GM23338 (cell line): ENCODE data around the gene ST3GAL6. TPM values are rescaled to one million over a fixed set of nuclear protein-coding genes. Genes with fewer than 3 reads are reported as not detected.

Experiments used
- ATAC-seq: fragments of 200-7000 bp; cut with Tn5 transposase; 3 replicates; pipeline ENCODE4 v1.9.1; 2020
- DNase-seq: peaks from one replicate; pipeline ENCODE4 v3.0.0-alpha.2; 2015; ENCODE audit warnings: low spot score
- H2AFZ ChIP-seq: fragments of 200-600 bp; sonication (generic); 2 replicates; pipeline ENCODE4 v1.8.0; 2016; ENCODE audit warnings: antibody characterized with exemption, mild to moderate bottlenecking, moderate library complexity
- H3F3A ChIP-seq: fragments of 200-600 bp; sonication (generic); replicated peaks from 2 replicates; pipeline ENCODE4 v1.8.0; 2017; ENCODE audit warnings: antibody characterized with exemption, mixed run types, low read depth
- H3K27ac ChIP-seq: fragments of 200-600 bp; sonication (generic); 2 replicates; pipeline ENCODE4 v1.6.1; 2016; ENCODE audit warnings: low read depth
- H3K27me3 ChIP-seq: fragments of 200-600 bp; sonication (generic); 2 replicates; pipeline ENCODE4 v1.8.0; 2016; ENCODE audit warnings: mild to moderate bottlenecking, mixed run types, moderate library complexity; ENCODE audit not compliant: insufficient read depth
- H3K36me3 ChIP-seq: fragments of 200-600 bp; sonication (generic); 2 replicates; pipeline ENCODE4 v1.8.0; 2016; ENCODE audit warnings: mild to moderate bottlenecking; ENCODE audit not compliant: insufficient read depth
- H3K4me1 ChIP-seq: fragments of 200-600 bp; sonication (generic); 2 replicates; pipeline ENCODE4 v1.8.0; 2016; ENCODE audit warnings: mild to moderate bottlenecking, moderate library complexity; ENCODE audit not compliant: insufficient read depth
- H3K4me2 ChIP-seq: fragments of 200-600 bp; sonication (generic); 2 replicates; pipeline ENCODE4 v1.7.1; 2017; ENCODE audit warnings: mixed run types
- H3K4me3 ChIP-seq: fragments of 200-600 bp; sonication (generic); 2 replicates; pipeline ENCODE4 v1.6.1; 2016; ENCODE audit warnings: mixed run types
- H3K79me2 ChIP-seq: fragments of 200-600 bp; sonication (generic); replicated peaks from 2 replicates; pipeline ENCODE4 v1.8.0; 2017; ENCODE audit warnings: mild to moderate bottlenecking; ENCODE audit not compliant: insufficient read depth
- H3K9me2 ChIP-seq: fragments of 200-600 bp; sonication (generic); 2 replicates; pipeline ENCODE4 v1.8.0; 2017; ENCODE audit not compliant: insufficient read depth
- H4K20me1 ChIP-seq: fragments of 200-600 bp; sonication (generic); replicated peaks from 2 replicates; pipeline ENCODE4 v1.8.0; 2017; ENCODE audit warnings: mild to moderate bottlenecking; ENCODE audit not compliant: insufficient read depth
- H3K27ac Mint-ChIP-seq: 2 replicates; pipeline ENCODE4 v1.8.0; 2020; ENCODE audit warnings: inconsistent platforms, mild to moderate bottlenecking, moderate library complexity, mixed read lengths
- H3K27me3 Mint-ChIP-seq: 3 replicates; pipeline ENCODE4 v1.8.0; 2022; ENCODE audit warnings: low read depth, mild to moderate bottlenecking, moderate library complexity, mixed read lengths, inconsistent platforms; ENCODE audit not compliant: insufficient read depth, poor library complexity
- H3K36me3 Mint-ChIP-seq: 3 replicates; pipeline ENCODE4 v1.8.0; 2021; ENCODE audit warnings: low read depth, mild to moderate bottlenecking, inconsistent platforms, moderate library complexity, mixed read lengths
- H3K4me1 Mint-ChIP-seq: 3 replicates; pipeline ENCODE4 v1.8.0; 2020; ENCODE audit warnings: mild to moderate bottlenecking, inconsistent platforms, mixed read lengths
- H3K4me3 Mint-ChIP-seq: 3 replicates; pipeline ENCODE4 v1.8.0; 2021; ENCODE audit warnings: moderate library complexity, mild to moderate bottlenecking, inconsistent platforms, mixed read lengths
- H3K9me3 Mint-ChIP-seq: 3 replicates; pipeline ENCODE4 v1.8.0; 2020; ENCODE audit warnings: moderate library complexity, mild to moderate bottlenecking, inconsistent platforms, mixed read lengths
- CREB1 ChIP-seq: fragments of 250-450 bp; sonication (Bioruptor Pico); IDR thresholded peaks from 2 replicates; pipeline ENCODE4 v1.5.0; 2020; ENCODE audit warnings: low read depth, mild to moderate bottlenecking, moderate library complexity
- ETS1 ChIP-seq: IDR thresholded peaks from 2 replicates; pipeline ENCODE4 v1.6.1; 2016; ENCODE audit warnings: antibody characterized with exemption
- EZH2 ChIP-seq: fragments of 200-600 bp; sonication (generic); IDR thresholded peaks from one replicate; pipeline ENCODE4 v1.8.0; 2017; ENCODE audit warnings: antibody characterized with exemption, mild to moderate bottlenecking, low read depth; ENCODE audit not compliant: unreplicated experiment
- EZH2phosphoT487 ChIP-seq: fragments of 200-600 bp; sonication (generic); IDR thresholded peaks from one replicate; pipeline ENCODE4 v1.8.1; 2018; ENCODE audit warnings: antibody characterized with exemption; ENCODE audit not compliant: unreplicated experiment
- JUNB ChIP-seq: IDR thresholded peaks from one replicate; pipeline ENCODE4 v1.6.1; 2016; ENCODE audit warnings: antibody characterized with exemption; ENCODE audit not compliant: unreplicated experiment
- NANOG ChIP-seq: IDR thresholded peaks from 2 replicates; pipeline ENCODE4 v1.6.1; 2016; ENCODE audit warnings: antibody characterized with exemption, borderline replicate concordance
- POLR2AphosphoS5 ChIP-seq: IDR thresholded peaks from 2 replicates; pipeline ENCODE4 v1.6.1; 2016; ENCODE audit warnings: antibody characterized with exemption, low read depth
- STAT1 ChIP-seq: IDR thresholded peaks from one replicate; pipeline ENCODE4 v1.6.1; 2016; ENCODE audit warnings: antibody characterized with exemption; ENCODE audit not compliant: unreplicated experiment
- ZNF331 ChIP-seq: fragments of 250-450 bp; sonication (Bioruptor Pico); IDR thresholded peaks from 2 replicates; pipeline ENCODE4 v1.5.0; 2020; ENCODE audit warnings: low read depth, mild to moderate bottlenecking, moderate library complexity
- ZNF462 ChIP-seq: fragments of 250-450 bp; sonication (Bioruptor Pico); IDR thresholded peaks from 2 replicates; pipeline ENCODE4 v1.5.0; 2020; ENCODE audit warnings: mild to moderate bottlenecking, moderate library complexity
- polyA plus RNA-seq: library from polyadenylated mRNA; unstranded; fragments of >200 nt; fragmentation: Nextera tagmentation; extraction: Ambion mirVana; gene quantifications from 2 replicates; pipeline ENCODE4 v1.2.1, GENCODE V29; 2016
- total RNA-seq: library from RNA; depleted of rRNA; stranded (reverse); fragments of >200 nt; shearing (Covaris generic); gene quantifications from 2 replicates; pipeline ENCODE4 v1.2.3, GENCODE V29; 2014
- TF ChIP-seq, protein P1 (sequence below): IDR thresholded peaks from one replicate; pipeline ENCODE4 v1.6.1; 2018; ENCODE audit warnings: antibody characterized with exemption; ENCODE audit not compliant: unreplicated experiment
- TF ChIP-seq, protein P2 (sequence below), 2 experiments: fragments of 200-600 bp in 1 of 2; sonication (generic) in 1 of 2; conservative IDR thresholded peaks; 2 replicates each; pipeline versions ENCODE4 v1.5.1 to v1.6.1; 2016 to 2017; ENCODE audit warnings: antibody characterized with exemption in 2 of 2, low read depth in 2 of 2, mild to moderate bottlenecking in 2 of 2, moderate library complexity in 1 of 2

ST3GAL6 gene
- total and polyA plus RNA-seq, 2 experiments from 2014 or later, result 4.7 to 8.1 TPM

- H3K27ac Mint-ChIP-seq, result peak overlapping the region; percentile 51; the same call in 1 of the 2 replicates
- H3K27me3 ChIP-seq, result no peaks in the 10 kb centered on the region
- H3F3A ChIP-seq, result no peaks in the 10 kb centered on the region
- no peak overlapping the region for H3K4me3 Mint-ChIP-seq
- DNase-seq, result no peak
- H2AFZ ChIP-seq, result no peak overlapping the region
- peaks cover 7% of the 10 kb centered on the region for H3K4me1 Mint-ChIP-seq
- no peaks in the 10 kb centered on the region for H3K9me3 Mint-ChIP-seq
- ATAC-seq, result no peak
- H3K27me3 Mint-ChIP-seq, result no peaks in the 10 kb centered on the region
- no peaks in the 10 kb centered on the region for H3K79me2 ChIP-seq
- no peak overlapping the region for H3K4me3 ChIP-seq
- H3K4me1 ChIP-seq, result no peaks in the 10 kb centered on the region
- H3K4me2 ChIP-seq, result no peak overlapping the region
- H3K36me3 ChIP-seq, result no peaks in the 10 kb centered on the region
- H3K9me2 ChIP-seq, result no peaks in the 10 kb centered on the region
- no peaks in the 10 kb centered on the region for H4K20me1 ChIP-seq
- H3K36me3 Mint-ChIP-seq, result no peaks in the 10 kb centered on the region
- no peak overlapping the region for H3K27ac ChIP-seq
- TF ChIP-seq ZNF462 (CRISPR knock-in tag) (no peak), STAT1 (no peak), EZH2phosphoT487 (no peak), EZH2 (no peak), CREB1 (no peak), NANOG (no peak), POLR2AphosphoS5 (no peak), ETS1 (no peak), JUNB (no peak), ZNF331 (no peak)
- TF ChIP-seq, protein P1, sequence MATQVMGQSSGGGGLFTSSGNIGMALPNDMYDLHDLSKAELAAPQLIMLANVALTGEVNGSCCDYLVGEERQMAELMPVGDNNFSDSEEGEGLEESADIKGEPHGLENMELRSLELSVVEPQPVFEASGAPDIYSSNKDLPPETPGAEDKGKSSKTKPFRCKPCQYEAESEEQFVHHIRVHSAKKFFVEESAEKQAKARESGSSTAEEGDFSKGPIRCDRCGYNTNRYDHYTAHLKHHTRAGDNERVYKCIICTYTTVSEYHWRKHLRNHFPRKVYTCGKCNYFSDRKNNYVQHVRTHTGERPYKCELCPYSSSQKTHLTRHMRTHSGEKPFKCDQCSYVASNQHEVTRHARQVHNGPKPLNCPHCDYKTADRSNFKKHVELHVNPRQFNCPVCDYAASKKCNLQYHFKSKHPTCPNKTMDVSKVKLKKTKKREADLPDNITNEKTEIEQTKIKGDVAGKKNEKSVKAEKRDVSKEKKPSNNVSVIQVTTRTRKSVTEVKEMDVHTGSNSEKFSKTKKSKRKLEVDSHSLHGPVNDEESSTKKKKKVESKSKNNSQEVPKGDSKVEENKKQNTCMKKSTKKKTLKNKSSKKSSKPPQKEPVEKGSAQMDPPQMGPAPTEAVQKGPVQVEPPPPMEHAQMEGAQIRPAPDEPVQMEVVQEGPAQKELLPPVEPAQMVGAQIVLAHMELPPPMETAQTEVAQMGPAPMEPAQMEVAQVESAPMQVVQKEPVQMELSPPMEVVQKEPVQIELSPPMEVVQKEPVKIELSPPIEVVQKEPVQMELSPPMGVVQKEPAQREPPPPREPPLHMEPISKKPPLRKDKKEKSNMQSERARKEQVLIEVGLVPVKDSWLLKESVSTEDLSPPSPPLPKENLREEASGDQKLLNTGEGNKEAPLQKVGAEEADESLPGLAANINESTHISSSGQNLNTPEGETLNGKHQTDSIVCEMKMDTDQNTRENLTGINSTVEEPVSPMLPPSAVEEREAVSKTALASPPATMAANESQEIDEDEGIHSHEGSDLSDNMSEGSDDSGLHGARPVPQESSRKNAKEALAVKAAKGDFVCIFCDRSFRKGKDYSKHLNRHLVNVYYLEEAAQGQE, result no peak
- TF ChIP-seq, protein P2, sequence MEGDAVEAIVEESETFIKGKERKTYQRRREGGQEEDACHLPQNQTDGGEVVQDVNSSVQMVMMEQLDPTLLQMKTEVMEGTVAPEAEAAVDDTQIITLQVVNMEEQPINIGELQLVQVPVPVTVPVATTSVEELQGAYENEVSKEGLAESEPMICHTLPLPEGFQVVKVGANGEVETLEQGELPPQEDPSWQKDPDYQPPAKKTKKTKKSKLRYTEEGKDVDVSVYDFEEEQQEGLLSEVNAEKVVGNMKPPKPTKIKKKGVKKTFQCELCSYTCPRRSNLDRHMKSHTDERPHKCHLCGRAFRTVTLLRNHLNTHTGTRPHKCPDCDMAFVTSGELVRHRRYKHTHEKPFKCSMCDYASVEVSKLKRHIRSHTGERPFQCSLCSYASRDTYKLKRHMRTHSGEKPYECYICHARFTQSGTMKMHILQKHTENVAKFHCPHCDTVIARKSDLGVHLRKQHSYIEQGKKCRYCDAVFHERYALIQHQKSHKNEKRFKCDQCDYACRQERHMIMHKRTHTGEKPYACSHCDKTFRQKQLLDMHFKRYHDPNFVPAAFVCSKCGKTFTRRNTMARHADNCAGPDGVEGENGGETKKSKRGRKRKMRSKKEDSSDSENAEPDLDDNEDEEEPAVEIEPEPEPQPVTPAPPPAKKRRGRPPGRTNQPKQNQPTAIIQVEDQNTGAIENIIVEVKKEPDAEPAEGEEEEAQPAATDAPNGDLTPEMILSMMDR (conservative IDR thresholded peaks at IDR 0.05; ENCODE audit: low read depth in 2 of 2), result no peak
These were observed 7.3 kb downstream of the ST3GAL6 start for GRCh38 chr3:98770261-98771039.
